GM18519 (cell line): Measurements from ENCODE around the gene LYG2.
"Not testable (repeated sequence)": the region's sequence is repeated elsewhere in the genome, so short reads cannot be mapped to it uniquely, and the experiment has no call there.

Source experiments
- ATAC-seq: cut with Tn5 transposase; IDR thresholded peaks from one replicate; pipeline ENCODE4 v1.9.1; 2021; ENCODE audit warnings: mild to moderate bottlenecking, moderate library complexity; ENCODE audit not compliant: unreplicated experiment, low FRiP score

LYG2 gene

DNA sequence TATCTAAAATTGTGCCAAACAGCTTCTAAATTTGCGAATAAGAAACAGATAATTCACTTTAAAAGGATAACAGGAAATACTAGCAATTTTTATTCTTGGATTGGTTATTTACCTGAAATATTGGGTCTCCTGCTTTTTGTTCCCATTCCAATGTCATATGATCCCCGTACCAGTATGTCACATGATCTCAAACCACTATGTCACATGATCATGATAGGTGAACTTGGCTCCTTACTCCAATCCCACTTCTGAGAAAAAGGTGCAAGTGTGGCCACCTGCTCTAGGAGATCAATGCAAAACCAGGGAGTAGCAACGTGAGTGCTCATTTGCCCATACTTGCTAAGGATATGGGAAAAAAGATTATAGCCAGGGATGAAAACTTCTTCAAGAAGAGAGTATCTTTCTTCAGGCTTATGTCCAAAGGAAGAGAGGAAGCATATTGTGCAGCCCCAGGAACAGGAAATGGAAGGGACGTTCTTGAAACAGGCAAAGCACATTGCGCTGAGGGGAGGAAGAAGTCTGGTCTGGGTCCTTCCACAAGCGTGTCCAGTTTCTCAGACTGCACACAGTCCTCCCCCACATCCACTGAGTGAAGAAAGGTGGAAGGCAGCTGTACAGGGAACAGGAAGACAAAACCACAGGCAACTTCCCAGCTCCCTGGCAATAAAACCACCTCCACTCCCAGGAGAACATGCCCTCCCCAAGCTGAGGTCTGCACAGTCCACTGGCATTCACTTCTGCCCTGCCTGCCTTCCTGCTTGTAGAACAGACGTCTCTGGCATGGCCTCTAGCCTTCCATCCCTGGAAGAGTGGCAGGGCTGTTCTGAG is at the start of gene LYG2:
TSS of gene LYG2 (minus strand) at position 176 of the 828 bp plus-strand sequence. CDS start 1,406 bp downstream, outside the sequence.
- ATAC-seq: no peak

- not testable (repeated sequence) for ATAC-seq
Measured at GRCh38 chr2:99301097-99301496, 45.6 kb upstream of the LYG2 start, which contains the start of gene LYG1. Gene LYG1 (minus strand): TSS chr2:99301197. CDS start chr2:99295670, 5,527 bp downstream.

GRCh38 chr2:99299580-99299979 is 44.1 kb upstream of the LYG2 start:
- no peak for ATAC-seq

DNA sequence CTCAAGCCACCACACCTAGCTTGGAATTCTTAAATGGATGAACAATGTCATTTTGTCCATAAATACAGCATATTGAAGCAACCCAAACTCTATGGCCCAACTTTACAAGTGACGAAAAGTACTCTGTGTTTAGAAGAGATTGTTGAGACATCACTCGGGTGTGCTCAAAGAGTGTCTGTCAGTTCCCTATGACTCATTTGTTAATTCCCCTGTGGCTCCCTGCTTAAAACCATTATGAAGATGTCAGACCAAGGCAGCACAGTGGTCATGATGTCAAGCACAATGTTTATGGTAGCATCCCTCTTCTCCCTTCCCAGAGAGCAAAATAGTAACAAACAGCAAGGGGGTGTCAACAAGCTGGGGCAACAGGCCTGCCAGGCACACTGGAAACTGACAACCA is 42.5 kb upstream of the LYG2 start:
- no peak for ATAC-seq

DNA sequence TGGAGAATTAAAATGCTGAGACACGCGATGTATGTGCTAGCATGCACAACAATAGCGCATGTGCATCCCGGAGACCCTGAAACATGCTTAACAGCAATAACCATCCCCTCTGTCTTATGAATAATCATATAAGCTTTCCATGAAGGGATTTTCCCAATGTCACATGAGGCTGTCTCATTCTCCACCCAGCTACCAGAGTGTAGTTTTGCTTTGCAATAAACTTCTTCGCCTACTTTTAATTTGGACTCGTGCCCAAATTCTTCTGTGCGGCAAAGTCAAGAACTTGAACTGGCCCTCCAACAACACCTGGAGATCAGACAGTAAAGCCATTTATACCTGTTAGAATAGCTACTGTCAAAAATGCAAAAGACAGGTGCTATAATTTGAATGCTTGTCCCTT is 30.1 kb upstream of the LYG2 start:
- no peak for ATAC-seq

DNA sequence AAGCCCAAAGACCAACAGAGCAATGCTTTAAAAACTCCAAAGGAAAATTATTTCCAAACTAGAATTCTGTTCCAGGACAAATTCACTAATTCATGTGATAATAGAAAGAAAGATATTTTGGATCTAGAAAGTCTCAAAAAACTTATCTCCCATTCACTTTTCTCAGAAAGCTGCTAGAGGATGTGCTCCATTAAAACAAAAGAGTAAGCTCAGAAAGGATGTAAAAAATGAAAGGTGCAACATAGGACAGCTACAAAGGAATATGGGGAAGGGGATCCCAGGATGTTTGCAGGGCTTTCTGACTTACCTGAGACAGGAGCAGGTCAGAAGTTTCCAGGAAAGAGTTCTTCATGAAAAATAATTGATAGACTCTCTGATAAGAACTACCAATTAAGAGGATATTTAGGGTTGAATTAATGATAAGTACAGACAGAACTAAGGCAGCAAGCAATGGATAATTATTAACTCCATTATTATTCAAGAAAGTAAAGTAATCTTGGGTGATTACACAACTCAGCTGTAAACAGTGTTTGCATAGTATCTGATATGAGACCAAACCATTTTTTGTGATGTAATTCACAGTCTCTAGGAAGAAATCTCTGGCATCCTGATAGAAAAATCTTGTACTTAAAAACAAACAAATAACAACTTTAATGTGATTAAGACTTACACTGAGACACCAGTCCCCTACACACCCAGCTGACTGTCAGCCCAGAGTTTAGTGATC is 24.7 kb upstream of the LYG2 start:
- no peak for ATAC-seq

DNA sequence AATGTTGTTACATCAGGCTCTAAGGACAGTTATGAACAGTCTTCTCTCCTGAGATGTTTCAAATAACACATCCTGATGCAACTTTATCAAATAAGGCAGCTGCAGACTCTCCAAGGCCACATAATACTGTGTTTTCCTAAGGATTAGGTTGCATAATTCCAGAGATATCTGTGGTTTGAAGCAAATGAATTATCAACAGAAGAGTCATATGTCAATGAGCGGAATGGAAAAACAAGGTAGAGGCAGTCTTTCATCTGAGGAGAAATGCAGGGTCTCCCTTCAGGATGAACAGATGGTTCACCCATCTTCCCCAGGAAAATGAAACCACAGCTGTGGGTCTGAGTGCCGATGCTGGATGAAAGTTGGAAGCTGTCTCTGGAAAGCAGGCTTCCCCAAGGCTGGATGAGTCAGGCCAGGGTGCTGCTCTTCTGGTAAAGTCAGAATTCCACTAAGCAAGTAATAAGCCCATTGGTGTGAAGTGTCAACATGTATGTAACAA is 23.4 kb upstream of the LYG2 start:
- no peak for ATAC-seq

GRCh38 chr2:99278195-99278765 is 22.8 kb upstream of the LYG2 start:
- not testable (repeated sequence) for ATAC-seq

- no peak for ATAC-seq
Measured at GRCh38 chr2:99275882-99276281, 20.4 kb upstream of the LYG2 start.

- no peak for ATAC-seq
Measured at GRCh38 chr2:99261242-99261641, 5.8 kb upstream of the LYG2 start.

GRCh38 chr2:99260184-99260583 is 4.7 kb upstream of the LYG2 start:
- no peak for ATAC-seq

GRCh38 chr2:99259465-99259864 is 4.0 kb upstream of the LYG2 start:
- no peak for ATAC-seq

DNA sequence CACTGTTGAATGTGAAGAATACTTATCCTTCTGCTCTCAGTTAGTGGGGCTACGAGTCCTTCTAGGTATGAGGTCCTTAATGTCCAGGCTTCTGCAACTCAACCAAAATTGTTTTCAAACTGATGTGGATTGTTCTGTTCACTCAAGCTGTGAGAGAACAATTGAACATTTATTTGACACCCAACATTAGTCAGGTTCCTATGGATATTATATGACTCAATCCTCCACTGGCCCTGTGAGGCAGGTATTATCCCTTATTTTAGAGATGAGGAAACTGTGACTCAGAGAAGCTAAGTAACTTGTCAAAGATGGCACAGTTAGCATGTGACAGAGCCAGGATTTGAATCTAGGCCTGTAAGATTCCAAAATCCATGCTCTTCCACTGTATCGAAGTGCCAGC is 1.2 kb upstream of the LYG2 start:
- no peak for ATAC-seq

DNA sequence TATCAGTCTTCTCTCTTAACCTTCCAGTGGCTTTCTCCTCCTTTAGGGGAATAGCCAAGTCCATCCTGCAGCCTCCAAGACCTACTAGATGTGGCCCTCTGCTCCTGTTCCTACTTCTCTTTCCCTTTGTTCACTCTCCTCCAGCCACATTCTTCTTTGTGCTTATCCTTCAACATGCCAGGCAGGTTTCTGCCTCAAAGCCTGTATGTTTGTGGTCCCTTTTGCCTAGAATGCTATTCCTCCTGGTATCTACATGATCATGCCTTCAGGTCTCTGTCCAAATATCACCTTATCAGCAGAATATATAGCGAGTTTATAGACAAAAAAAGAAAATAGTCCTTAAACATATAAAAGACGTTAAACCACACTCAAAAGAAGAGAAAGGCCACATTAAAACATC is 5.5 kb downstream of the LYG2 start:
- ATAC-seq: no peak

DNA sequence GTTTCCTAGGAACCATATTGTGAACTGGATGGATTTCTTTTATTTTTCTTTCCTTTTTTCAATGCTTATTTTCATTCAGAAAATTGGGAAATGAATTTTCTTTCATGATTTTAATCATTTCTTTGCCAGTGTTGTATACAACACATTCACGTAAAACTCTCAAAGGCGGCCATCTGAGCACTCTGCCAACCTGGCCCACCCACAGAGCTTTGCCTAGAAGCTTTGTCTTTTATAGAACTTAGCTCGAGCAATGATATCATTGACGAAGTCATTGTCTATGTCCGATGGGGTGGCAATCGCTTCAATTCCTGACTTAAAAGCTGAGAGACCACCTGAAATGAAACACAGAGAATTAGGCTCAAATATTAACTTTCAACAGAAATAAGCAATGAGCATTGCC is 13.3 kb downstream of the LYG2 start:
- no peak for ATAC-seq

- no peak for ATAC-seq
Measured at GRCh38 chr2:99240431-99240830, 15.0 kb downstream of the LYG2 start.

DNA sequence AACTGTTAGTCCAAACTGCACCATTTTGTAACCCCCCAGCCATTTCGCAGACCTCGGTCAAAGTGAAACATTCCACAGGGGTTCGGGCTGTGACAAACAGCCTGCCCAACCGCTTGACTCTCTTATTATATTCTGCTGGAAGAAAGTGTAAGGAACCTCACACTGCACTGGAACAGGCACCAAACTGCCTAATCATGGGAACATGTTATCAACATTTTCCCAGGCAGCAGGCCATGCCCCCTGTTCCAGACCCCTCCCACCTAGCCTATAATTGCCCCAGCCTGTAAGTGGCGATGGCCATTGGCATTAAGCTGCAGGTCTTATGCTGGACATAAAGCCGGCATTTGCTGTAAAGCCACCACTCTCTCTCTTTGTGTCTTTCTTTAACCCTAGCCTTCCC is 16.9 kb downstream of the LYG2 start:
- no peak for ATAC-seq

DNA sequence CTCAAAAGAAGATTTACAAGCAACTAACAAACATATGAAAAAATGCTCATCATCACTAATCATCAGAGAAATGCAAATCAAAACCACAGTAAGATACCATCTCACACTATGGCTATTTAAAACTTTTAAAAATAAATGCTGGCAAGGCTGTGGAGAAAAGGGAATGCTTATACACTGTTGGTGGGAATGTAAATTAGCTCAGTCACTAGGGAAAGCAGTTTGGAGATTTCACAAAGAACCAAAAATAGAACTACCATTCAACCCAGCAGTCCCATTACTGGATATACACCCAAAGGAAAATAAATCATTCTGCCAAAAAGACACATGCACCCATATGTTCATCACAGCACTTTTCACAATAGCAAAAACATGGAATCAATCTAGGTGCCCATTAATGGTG is 22.3 kb downstream of the LYG2 start:
- ATAC-seq: not testable (repeated sequence)

DNA sequence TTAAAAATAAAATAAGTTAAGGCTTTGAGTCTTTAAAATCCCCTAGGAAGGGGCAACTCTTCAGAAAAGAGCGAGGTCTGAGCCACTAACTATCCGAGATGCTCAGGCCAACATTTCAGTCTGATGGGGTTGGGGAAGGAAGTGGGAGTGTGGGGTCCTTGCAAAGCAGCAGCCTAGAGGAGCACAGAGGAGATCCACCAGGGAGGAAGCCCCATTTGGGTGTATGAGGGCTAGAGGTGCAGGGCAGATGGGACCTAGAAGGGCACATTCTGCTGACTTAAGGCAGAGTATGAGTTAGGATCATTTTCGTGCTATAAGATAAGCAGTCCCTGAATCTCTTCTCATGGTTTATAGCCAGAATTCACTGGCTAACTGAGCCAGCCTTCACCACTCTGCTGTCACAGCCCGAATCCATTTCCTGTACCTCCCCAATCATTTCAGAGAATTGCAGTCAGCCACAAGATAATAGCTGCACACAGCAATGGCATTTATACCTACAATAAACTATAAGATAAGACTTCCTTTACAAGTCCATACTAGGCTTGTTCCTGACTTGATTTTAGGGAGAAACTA is 37.5 kb downstream of the LYG2 start:
- ATAC-seq: no peak

GRCh38 chr2:99216096-99216495 is 39.4 kb downstream of the LYG2 start:
- no peak for ATAC-seq

GRCh38 chr2:99205491-99205890 is 50.0 kb downstream of the LYG2 start:
- no peak for ATAC-seq
